ENCODE measurements around the gene ARHGAP8. TPM values are rescaled to one million over a fixed set of nuclear protein-coding genes. Genes with fewer than 3 reads are reported as not detected.
"Not testable (repeated sequence)": the region's sequence is repeated elsewhere in the genome, so short reads cannot be mapped to it uniquely, and the experiment has no call there.

The ARHGAP8 gene
- total RNA-seq, 2 experiments from 2014 or later = 2.1 to 3.2 TPM

DNA sequence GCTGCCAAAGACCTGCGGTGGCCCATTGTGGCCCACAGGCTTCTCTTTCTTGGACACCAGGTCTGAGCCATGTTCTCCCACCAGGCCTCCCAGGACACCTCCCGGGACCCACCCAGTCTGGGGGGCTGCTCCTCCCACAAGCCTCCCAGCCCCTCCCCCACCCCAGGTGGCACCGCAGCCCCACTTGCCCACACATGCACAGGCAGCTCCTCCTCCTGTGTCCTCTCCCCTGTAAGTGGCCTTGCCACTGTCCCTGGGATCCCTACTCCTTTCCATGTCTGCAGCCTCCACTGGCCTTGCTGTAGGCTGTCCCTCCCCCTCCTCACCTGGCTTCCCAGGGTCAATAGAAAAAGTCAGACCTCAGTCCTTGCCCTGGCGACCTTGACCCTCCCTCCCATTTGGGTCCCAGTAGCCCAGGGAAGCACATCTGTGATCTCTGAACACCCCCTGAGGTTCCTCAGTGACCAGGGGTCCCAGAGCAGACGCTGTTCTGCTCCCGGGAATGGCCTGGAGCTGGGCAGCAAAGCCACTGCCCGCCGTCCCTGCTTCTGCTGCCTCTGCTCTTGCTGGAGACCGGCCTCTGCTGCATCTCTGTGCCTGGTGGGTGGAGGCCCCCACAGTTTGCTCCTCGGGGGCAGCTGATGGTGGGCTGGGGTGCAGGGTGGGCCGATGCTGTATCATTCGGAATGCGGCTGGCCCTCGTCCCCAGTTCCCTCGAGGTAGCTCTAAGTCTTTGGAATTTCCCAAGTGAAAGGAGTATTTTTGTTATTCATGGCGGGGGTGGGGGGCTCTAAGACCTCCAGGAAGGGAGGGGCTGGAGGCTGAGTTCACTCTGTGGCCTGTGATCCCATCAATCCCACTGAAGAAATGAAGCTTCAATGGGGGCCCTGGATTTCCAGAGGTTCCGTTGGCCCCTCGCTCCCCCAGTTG, 43.6 kb downstream of the ARHGAP8 start:
- DNase-seq (no peak), ATAC-seq (no peak)
- intact Hi-C loops (cut with micrococcal nuclease) = no loop called here
- H3K27me3 Mint-ChIP-seq = no peaks in the 10 kb centered on the region
- no peaks in the 10 kb centered on the region for H3K36me3 Mint-ChIP-seq (ENCODE audit: low read depth)
- ChIA-PET CTCF (no interaction called here), POLR2A (interaction anchor here (0.5 kb wide), 1 partner anchor 120 kb away, joined by 3 read pairs; no protein-coding TSS in a partner anchor)
- TF ChIP-seq, protein P1, sequence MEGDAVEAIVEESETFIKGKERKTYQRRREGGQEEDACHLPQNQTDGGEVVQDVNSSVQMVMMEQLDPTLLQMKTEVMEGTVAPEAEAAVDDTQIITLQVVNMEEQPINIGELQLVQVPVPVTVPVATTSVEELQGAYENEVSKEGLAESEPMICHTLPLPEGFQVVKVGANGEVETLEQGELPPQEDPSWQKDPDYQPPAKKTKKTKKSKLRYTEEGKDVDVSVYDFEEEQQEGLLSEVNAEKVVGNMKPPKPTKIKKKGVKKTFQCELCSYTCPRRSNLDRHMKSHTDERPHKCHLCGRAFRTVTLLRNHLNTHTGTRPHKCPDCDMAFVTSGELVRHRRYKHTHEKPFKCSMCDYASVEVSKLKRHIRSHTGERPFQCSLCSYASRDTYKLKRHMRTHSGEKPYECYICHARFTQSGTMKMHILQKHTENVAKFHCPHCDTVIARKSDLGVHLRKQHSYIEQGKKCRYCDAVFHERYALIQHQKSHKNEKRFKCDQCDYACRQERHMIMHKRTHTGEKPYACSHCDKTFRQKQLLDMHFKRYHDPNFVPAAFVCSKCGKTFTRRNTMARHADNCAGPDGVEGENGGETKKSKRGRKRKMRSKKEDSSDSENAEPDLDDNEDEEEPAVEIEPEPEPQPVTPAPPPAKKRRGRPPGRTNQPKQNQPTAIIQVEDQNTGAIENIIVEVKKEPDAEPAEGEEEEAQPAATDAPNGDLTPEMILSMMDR (IDR thresholded peaks at IDR 0.05) = no peak
- H3K4me3 Mint-ChIP-seq = no peak overlapping the region
- no peak overlapping the region for H3K27ac Mint-ChIP-seq
- no peaks in the 10 kb centered on the region for H3K9me3 Mint-ChIP-seq
- no peaks in the 10 kb centered on the region for H3K4me1 Mint-ChIP-seq (ENCODE audit: low read depth)

DNA sequence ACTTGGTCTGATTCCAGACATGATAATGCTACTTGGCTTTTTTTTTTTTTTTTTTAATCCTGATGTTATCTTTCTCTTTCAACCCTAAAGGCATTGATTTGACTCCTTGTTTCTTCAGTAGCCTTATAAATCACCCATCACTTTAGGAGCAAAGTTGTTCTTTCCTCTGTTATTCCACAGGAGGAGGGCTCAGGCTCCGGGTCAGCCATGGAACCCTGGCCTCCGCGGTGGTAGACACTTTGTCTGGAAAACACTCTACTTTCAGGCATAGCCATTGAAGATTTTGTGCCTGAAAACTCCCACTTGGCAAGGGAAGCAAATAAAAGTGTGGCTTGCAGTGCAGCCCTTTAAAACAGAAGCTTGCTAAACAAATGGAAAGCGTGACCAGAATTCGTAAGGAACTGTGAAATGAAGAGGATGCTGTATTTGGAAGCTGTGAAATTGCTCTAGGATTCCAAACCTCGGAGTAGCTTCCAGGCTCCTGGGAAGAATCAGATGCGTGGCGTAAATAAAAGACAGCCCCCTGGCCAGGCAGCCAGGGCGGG, 44.9 kb downstream of the ARHGAP8 start:
- TF ChIP-seq, protein P1 (IDR thresholded peaks at IDR 0.05) = no peak
- ChIA-PET CTCF (interaction anchor here (0.7 kb wide), 1 partner anchor 36 kb away, joined by 4 read pairs; no protein-coding TSS in a partner anchor), POLR2A (no interaction called here)
- intact Hi-C loops (cut with micrococcal nuclease) = no loop called here
- H3K36me3 Mint-ChIP-seq (ENCODE audit: low read depth) = no peaks in the 10 kb centered on the region
- peaks cover 4% of the 10 kb centered on the region for H3K4me1 Mint-ChIP-seq (ENCODE audit: low read depth)
- no peaks in the 10 kb centered on the region for H3K9me3 Mint-ChIP-seq
- H3K4me3 Mint-ChIP-seq = no peak overlapping the region
- no peaks in the 10 kb centered on the region for H3K27me3 Mint-ChIP-seq
- ATAC-seq = no peak
- H3K27ac Mint-ChIP-seq = no peak overlapping the region
- DNase-seq = no peak

DNA sequence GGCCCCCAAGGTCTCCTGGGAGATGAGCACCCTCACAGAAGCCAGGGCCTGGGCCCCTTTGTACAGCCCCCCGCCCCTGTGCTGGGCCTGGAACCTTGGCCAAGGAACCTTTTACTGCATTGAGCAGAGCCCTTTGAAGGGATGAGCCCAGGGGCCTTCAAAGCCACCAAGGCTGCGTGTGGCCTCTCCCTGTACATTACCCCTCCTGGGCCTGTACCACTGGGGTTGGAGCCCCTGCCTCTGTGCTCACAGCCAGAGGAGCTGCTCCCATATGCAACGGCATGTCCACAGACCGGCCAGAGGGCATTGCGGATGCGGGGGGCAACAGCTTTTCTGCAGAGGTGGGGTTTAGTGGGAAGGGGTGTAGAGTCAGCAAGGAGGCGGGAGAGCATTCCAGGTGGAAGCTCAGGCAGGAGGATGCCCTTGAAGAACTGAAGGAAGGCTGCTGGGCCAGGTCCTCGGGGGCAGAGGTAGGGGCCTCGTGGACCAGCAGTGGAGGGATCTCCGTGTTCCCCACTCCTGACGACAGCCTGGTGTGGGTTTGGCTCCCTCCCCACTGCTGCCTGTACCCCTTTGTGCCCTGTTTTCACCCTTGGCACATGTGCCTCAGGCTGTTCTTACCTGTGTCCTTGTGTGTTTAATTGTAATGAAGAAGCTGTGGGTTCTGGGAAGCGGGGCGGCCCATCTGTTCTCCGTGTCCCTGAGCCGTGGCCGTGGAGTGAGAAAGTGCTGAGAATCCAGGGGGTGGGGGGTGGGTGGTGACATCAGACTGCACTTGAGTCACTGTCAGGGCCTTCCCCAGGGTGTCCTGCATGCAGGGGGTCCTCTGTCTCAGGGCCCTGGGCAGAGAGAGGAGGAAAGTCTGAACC, 46.9 kb downstream of the ARHGAP8 start:
- POLR2A ChIA-PET = no interaction called here
- no peaks in the 10 kb centered on the region for H3K27me3 Mint-ChIP-seq
- H3K4me1 Mint-ChIP-seq (ENCODE audit: low read depth) = peaks cover 13% of the 10 kb centered on the region
- TF ChIP-seq, protein P1 (IDR thresholded peaks at IDR 0.05) = no peak
- CTCF ChIA-PET = no interaction called here
- H3K4me3 Mint-ChIP-seq = no peak overlapping the region
- H3K27ac Mint-ChIP-seq = no peak overlapping the region
- no peaks in the 10 kb centered on the region for H3K9me3 Mint-ChIP-seq
- intact Hi-C loops (cut with micrococcal nuclease) = no loop called here
- no peak for DNase-seq
- H3K36me3 Mint-ChIP-seq (ENCODE audit: low read depth) = no peaks in the 10 kb centered on the region
- ATAC-seq = no peak

DNA sequence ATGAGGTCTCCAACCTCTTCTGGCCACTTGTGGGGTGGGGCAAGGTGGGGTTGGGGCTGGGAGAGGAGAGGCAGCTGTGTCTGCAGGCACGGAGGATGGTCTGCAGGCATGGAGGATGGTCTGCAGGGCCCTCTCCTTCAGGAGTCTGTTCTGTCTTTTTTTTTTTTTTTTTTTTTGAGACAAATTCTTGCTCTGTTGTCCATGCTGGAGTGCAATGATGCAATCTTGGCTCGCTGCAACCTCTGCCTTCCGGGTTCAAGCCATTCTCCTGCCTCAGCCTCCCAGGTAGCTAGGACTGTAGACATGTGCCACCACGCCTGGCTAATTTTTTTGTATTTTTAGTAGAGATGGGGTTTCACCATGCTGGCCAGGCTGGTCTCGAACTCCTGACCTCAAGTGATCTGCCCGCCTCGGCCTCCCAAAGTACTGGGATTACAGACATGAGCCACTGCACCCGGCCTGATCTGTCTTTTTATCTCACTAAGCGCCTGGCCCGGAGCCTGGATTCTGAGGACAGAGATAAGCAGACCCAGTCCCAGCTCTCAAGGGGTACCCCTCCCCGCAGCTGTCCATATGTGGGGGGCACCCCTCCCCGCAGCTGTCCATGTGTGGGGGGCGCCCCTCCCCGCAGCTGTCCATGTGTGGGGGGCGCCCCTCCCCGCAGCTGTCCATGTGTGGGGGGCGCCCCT, 47.7 kb downstream of the ARHGAP8 start:
- H3K27me3 Mint-ChIP-seq; H3K4me3 Mint-ChIP-seq; H3K36me3 Mint-ChIP-seq (ENCODE audit: low read depth); H3K27ac Mint-ChIP-seq; H3K9me3 Mint-ChIP-seq; intact Hi-C loops (cut with micrococcal nuclease); DNase-seq; POLR2A ChIA-PET; ATAC-seq; CTCF ChIA-PET: not testable (repeated sequence)
- peaks cover 13% of the 10 kb centered on the region for H3K4me1 Mint-ChIP-seq (ENCODE audit: low read depth)

DNA sequence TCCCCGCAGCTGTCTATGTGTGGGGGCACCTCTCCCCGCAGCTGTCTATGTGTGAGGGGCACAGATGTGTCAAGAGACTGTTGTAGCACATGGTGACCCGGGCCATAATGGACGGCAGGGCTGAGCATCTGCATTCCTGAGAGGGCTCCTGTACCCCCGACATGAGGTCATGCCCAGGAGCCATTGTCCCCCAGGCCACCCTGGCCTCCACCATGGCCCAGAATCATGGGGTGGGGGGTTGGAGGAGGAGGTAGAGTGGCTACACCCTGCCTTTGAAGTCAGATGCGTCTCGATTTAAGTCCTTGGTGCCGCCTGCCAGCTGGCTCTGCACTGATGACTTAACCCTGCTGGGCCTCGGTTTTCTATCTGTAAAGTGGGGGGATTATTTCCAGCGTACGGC, 49.1 kb downstream of the ARHGAP8 start:
- Mint-ChIP-seq H3K27ac (no peak overlapping the region), H3K4me3 (no peak overlapping the region), H3K9me3 (no peaks in the 10 kb centered on the region), H3K27me3 (no peaks in the 10 kb centered on the region), H3K36me3 (ENCODE audit: low read depth) (no peaks in the 10 kb centered on the region), H3K4me1 (ENCODE audit: low read depth) (peaks cover 20% of the 10 kb centered on the region)
- ATAC-seq = no peak
- intact Hi-C loops (cut with micrococcal nuclease) = no loop called here
- CTCF ChIA-PET = interaction anchor here (0.6 kb wide), 1 partner anchor 1051 kb away, joined by 7 read pairs; no protein-coding TSS in a partner anchor
- TF ChIP-seq, protein P1 (IDR thresholded peaks at IDR 0.05) = no peak
- POLR2A ChIA-PET = no interaction called here
- DNase-seq = no peak
